Liver (tissue), 3 donors: ENCODE measurements around the gene DGCR8.

ENCODE experiments used
- ATF3 ChIP-seq: IDR thresholded peaks from 2 replicates; pipeline ENCODE4 v1.6.1; 2016; ENCODE audit warnings: antibody characterized with exemption
- CTCF ChIP-seq: fragments of 150-350 bp; IDR thresholded peaks from 2 replicates; pipeline ENCODE4 v1.5.1; 2017; ENCODE audit warnings: improper control_type of control experiment, low read depth, low read length; ENCODE audit not compliant: missing input control
- GABPA ChIP-seq, 2 donors: IDR thresholded peaks in 1 of 2; conservative IDR thresholded peaks in 1 of 2; 2 replicates each; pipeline ENCODE4 v1.6.1; 2016; ENCODE audit warnings: antibody characterized with exemption in 2 of 2, mild to moderate bottlenecking in 1 of 2, moderate library complexity in 1 of 2
- JUND ChIP-seq, 2 donors: IDR thresholded peaks; 2 replicates each; pipeline ENCODE4 v1.6.1; 2016; ENCODE audit warnings: antibody characterized with exemption in 2 of 2
- MAX ChIP-seq: IDR thresholded peaks from 2 replicates; pipeline ENCODE4 v1.6.1; 2016; ENCODE audit warnings: antibody characterized with exemption
- REST ChIP-seq: IDR thresholded peaks from 2 replicates; pipeline ENCODE4 v1.6.1; 2016; ENCODE audit warnings: antibody characterized with exemption, mild to moderate bottlenecking
- SP1 ChIP-seq: IDR thresholded peaks from 2 replicates; pipeline ENCODE4 v1.6.1; 2018; ENCODE audit warnings: antibody characterized with exemption, mild to moderate bottlenecking
- TAF1 ChIP-seq: conservative IDR thresholded peaks from 2 replicates; pipeline ENCODE4 v1.6.1; 2016; ENCODE audit warnings: antibody characterized with exemption, mild to moderate bottlenecking
- YY1 ChIP-seq: IDR thresholded peaks from 2 replicates; pipeline ENCODE4 v1.6.1; 2016; ENCODE audit warnings: antibody characterized with exemption, mild to moderate bottlenecking
- ZBTB33 ChIP-seq: IDR thresholded peaks from 2 replicates; pipeline ENCODE4 v1.6.1; 2016; ENCODE audit warnings: antibody characterized with exemption
- donor health status: healthy.
- donor health status: healthy.

- TF ChIP-seq CTCF (no peak), MAX (no peak), YY1 (no peak), GABPA (IDR thresholded peaks at IDR 0.05 in 1 of 2, conservative IDR thresholded peaks at IDR 0.05 in 1 of 2) (no peak), JUND (IDR thresholded peaks at IDR 0.05) (no peak), SP1 (no peak), ATF3 (no peak), REST (no peak), ZBTB33 (no peak), TAF1 (no peak)
Measured at GRCh38 chr22:20087319-20088262, 7.5 kb downstream of the DGCR8 start.
